Stimulated activated CD8-positive, alpha-beta memory T cell treated with anti-CD3 and anti-CD28 coated beads, Interleukin-2, amount 100 ng/mL, for 1 hour (primary cell): ENCODE results near the gene PALLD.

Source experiments
- DNase-seq, 2 donors: peaks; one replicate each; pipeline ENCODE4 v3.0.0-alpha.2; 2020; ENCODE audit warnings: low read depth in 2 of 2

The PALLD gene

DNA sequence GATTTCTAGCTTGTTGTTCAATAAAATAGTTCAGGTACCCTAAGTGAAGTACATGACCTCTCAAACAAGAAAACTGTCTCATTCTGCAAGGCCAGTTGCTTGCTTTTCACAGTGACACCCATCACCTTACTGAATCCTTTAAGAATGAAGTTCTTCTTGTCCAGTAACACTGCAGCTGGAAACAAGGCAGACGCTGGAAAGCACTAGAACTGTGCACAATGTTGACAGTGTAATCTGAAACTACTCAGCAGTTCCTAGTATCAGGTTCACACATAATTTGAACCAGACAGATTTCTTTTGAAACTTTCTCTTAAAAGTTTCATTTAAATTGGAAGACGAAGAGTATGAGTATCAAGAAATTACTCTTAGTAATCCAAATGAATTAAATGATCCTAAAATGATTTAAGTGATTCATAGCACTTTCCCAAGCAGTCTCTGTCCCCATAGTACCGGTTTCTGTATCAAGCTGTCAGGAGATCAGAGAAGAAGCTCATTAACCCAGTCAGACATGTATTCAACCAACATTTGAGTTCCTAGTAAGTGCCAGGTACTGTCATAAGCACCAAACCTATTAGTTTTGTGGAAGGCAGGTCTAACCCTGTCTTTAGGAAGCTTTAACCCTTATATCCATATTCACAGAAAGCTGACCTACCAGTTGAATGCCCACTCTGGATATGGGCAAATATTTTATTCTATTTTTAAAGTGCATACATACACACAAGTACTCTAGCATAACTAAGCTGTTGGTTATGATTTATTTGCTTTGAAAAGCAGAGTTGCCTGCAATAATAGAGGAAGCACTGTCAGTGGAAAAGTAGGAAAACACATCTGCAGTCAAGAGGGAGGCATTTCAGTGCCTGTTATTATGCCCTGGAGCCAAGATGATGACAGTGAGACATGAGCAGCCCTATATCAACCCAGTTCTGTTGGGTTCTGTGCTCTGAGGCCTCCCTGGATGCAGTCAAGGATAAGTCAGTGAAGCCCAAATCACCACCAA is 63.6 kb downstream of the PALLD start:
- DNase-seq, result no peak

DNA sequence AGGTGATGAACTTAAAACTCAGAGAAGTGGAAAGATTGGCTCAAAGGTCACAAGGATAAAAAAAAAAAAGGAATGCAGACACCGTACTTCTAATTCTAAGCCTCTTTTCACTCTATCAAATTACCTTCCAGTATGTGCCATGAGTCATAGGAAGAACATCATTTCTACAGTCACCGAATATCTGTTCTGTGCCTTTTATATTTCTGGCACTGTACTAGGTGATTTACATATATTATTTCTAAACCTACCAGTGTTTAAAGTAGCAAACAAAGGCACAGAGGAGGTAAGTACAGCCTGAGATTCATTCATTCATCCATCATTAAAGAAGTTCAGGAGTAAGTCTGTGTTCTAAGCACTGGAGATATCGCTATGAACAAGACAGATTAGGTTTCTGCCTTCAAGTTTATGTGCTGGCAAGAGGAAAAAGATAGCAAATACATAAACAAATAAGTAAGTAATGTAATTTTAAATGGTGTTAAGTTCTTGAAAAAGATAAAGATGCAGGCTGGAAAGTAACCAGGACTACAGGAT is 65.3 kb downstream of the PALLD start:
- no peak for DNase-seq

DNA sequence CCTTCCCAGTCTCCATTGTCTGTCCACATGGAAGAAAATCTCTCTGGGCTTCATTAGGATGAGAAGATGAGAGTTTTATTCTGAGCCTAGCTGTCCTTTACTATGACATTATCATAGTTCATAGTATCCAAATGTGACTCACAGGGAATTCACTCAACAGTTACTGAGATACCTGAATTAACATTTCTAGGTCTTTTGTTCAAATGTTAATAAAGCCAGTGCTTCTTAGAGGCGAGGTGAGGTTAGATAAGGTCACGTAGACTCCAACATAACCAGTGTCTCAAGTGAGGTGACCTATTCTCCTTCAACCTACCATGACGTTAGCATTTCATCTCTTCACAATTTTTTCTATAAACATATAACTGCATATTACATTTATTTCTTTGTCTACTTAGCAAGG is 67.2 kb downstream of the PALLD start:
- no peak for DNase-seq

DNA sequence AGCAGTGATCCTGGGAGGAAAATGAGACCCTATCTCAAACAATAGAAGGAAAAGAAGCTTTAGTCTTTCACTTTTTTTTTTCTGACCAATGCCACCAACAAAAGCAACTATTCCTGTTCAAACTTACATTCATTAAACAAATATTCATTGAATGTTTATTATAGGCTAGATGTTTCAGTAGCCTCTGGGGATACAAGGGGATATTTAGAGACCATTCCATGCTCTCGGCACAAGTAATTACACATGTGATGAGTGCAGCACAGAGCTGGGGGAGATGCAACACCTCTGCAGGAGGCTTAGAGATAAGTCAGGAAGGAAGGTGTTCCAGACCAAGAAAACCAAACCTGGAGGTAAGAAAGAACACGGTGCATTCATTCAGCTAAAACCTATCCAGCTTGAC is 68.3 kb downstream of the PALLD start:
- DNase-seq, result no peak

DNA sequence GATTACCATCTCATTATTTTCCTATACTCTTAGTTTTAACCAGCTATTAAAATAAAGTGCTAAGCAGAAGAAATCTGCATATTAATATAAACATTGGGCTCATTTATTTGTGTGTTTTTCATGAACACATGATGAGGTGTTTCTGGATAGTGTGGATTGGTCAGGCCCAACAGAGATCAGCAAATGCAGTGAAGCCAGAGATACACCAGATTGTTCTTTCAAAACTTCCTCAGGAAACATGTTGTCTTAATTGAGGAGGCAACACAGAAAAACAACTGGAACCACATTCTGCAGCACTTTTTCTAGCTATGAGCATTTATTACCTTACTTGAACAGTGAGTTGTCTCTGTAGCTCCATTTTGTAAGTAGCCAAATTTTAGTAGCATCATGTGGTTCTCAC is 69.9 kb downstream of the PALLD start:
- DNase-seq, result no peak

DNA sequence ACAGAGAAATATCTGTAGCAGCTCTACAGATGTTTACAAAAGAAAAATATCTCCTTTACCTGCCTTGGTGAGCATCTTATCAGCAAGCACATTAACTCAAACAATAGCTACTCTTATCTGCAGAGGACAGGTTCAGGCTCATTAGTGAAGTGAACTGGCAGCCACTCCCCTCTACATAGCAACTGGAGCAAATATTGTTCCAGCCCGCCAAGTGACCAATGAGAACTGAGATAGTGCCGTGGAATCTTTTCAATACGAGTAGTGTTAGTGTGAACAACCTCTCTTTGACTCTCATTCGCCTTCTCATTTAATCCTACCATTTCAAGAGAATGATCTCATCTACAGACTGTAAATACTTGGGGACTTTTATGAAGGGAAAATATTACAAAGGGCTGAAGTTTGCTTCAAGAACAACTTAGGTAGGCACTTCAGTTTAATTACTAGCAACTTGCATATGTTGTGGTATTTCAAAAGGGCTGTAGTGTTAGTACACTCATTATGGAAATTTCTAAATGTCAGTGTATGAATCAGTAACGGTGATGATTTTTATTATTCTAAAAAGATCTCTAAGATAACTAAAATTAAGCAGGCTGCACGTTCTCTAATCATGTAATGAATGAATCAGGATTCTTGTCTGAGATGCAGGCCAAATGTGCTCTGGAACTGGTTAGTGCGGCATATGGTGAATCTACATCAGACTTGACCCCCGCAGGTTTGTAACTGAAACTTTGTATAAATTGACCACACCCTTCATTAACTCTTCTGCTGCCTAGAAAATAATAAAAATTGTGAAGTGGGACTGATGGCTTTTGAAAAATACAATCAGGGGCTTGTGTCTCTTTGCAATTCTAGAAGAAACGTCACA is 72.4 kb downstream of the PALLD start:
- no peak for DNase-seq

DNA sequence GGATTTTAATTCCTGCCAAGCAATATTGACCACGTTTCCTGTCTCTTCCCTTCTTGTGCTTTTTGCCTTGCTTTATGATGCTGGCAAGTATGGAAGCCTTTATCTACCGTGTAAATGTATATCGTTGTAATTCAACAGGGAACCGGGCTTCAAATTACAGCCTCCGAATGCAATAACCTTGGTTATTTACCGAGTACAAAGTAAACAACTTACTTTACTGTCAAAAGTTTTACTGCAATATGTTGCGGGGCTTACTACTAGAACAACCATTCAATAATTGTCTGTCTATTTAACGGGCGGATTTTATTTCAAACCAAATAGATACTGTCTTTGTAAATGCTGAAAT is 73.1 kb downstream of the PALLD start:
- DNase-seq, result no peak

DNA sequence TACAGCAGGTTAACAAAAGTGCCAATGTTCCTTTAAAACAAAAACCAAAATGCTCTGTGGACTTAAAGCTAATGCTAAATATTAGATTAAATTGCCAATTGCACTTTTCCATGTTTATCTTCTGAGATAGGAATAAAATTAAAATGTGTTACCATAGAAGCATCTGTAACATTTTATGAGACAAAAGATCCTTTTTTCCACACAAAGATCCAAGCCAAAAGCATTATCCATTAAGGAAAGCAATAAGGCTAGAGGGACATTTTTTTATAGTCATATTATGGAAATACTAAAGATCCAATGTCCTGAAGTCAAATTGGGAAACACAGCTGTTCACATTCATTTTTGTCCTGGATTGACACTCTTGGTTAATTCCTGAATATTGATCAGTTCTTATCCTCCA is 73.6 kb downstream of the PALLD start:
- DNase-seq, result no peak

DNA sequence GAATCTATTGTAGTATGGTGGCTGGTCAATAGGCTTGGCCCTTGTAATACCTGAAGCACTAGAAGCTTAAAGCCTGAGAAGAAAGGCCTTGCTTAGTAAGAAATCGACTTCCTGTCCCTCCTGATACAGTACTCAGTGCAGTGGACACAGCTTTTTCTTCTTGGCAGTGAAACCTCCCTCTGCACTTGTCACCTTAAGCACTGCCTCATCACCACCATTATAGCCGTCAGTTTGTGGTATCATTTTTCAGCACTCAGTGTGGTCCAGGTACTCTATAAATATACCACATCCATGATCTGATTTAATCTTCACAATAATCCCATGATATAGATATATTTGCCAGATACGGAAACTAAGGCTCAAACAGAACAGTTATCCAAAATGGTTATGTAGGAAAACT is 75.2 kb downstream of the PALLD start:
- DNase-seq, result no peak

DNA sequence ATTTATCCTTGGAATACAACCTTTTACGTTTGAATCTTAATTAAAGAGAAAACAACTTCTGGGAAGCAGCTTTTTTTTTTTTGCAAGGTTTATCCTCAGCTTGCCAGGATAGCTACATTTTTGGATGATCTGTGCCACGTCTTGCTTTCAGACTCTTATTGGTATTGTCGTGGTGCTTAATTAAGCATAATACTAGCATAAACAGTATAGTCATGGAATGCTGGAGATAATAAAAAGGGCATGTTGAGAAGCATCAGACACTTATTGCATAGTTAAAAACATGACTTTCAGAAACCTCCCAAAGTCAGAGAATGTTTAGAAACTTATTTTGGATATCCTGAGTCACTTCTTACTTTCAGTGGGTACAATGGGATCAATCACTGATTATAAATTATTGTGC is 77.0 kb downstream of the PALLD start:
- no peak for DNase-seq

DNA sequence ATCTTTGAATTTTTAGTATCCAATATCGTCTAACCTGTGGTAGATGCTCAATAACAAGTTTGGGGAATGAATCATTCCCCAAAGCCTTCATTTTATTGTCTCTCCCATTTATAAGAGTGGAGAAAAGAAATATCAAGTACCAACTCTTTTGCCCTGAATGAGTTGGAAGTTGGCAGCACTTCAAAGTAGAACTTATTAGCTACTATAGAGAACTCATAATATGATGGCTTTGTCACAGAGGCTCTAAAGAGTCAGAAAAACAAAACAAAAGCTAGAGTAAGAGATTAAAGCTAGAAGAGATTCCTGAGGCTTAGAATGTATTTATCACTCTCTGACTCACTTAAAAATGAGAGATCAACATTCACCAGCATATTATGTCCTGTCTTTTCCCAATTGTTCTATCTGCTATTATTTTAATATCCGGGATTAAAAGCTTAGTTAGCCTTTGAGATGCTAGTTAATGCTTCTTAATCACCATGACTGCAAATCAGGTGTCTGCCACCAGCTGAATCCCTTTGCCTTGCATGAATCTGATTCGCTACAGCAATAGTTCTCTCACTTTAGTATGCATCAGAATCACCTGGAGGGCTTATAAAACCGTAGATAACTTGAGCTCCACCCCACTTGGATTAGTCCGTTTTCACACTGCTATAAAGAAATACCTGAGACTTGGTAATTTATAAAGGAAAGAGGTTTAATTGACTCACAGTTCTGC is 77.9 kb downstream of the PALLD start:
- DNase-seq, result no peak

DNA sequence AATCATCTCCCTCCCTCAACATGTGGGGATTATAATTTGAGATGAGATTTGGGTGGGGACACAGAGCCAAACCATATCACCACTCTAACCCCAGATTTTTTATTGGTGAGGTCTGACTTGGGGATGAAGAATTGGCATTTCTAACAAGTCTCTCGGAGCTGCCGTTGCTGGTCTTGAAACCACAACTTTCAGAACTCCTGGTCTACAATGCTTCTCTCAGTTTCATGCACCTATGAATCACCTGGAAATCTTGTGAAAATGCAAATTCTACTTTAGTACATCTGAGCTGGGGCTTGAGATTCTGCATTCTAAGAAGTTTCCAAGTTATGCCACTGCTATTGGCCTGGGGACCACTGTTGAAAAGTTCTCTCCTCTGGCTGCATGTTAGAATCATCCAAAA is 78.6 kb downstream of the PALLD start:
- no peak for DNase-seq

DNA sequence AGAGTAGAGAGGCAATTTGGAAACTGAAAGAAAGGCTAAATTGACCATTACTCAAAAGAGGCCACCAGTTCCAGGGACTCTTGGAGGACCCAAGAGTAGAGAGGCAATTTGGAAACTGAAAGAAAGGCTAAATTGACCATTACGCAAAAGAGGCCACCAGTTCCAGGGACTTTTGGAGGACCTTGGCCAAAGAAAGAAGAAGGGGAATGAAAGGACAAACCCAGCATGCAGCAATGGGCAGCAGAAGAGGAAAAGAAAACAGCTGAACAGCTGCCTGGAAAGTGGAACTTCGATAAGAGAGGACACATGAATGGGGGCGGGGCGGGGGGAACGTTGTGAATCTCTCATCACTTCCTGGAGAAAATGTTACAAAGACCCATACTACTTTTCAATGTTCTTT is 80.8 kb downstream of the PALLD start:
- no peak for DNase-seq

DNA sequence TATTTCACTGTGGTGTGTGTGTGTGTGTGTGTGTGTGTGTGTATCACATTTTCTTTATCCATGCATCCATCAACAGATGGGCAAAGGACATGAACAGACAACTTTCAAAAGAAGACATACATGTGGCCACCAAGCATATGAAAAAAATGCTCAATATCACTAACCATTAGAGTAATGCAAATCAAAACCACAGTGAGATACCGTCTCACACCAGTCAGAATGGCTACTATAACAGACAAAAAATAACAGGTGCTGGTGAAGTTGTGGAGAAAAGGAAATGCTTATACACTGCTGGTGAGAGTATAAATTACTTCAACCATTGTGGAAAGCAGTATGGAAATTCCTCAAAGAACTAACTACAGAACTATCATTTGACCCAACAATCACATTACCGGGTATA is 83.4 kb downstream of the PALLD start:
- DNase-seq, result no peak

DNA sequence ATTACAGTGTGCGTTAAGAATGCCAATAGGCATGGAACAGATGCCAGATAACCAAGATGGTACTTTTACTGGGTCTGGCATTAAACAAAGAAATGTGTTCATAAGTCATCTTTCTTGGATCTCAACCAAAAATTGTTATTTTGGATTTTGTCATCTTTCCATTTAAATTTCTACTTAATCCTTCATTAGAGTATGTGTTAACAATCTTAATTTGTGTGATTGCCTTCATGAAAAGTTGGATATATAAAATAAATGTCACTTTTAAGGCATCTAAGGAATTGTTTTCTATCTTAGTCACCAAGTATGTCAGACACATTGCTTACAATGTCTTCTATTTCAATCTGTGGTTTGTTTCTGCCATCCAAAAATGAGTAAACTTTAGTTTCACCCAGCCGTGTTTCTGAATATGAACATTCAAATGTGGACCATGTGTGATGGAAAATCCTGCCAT is 87.5 kb downstream of the PALLD start:
- no peak for DNase-seq

DNA sequence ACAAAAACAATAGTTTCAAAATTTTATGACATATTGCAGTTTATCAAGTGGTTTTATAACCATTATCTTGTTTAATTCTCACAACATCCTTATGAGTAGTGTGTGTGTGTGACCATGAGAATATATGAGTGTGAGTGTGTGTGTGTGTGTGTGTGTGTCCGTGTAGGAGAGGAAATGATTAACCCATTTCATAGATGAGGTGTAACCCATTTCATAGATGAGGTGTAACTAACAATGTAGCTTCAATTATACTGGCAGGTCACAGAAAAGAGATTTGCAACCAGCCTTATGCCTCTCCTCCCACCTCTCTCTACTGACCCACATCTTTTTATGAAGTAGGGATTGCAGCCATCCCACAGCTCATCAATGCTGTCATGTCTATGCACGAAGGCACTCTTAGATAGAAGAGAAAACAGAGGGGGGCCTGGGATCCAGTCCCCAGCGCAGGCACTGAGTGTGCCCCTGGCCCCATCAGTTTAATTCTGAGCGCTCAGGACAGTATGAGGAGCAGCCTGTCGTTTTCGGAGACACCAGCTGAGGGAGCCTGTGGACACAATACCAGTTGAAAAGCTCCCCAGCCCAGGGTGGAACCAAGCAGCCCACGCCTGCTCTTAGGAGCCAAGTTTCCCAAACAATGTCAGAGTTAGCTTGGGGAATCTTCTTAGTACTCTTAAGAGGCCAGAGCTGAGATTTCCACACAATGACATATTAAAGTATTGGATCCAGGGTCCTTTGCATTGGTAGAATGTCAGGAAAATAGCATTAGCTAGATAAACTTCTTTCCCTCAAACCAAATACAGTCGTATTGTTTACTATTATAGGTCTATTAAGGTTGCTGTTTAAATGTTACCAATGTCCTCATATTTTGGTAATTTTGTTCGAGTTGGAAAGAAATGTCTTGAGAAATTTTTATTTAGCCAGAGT is 88.6 kb downstream of the PALLD start:
- no peak for DNase-seq

DNA sequence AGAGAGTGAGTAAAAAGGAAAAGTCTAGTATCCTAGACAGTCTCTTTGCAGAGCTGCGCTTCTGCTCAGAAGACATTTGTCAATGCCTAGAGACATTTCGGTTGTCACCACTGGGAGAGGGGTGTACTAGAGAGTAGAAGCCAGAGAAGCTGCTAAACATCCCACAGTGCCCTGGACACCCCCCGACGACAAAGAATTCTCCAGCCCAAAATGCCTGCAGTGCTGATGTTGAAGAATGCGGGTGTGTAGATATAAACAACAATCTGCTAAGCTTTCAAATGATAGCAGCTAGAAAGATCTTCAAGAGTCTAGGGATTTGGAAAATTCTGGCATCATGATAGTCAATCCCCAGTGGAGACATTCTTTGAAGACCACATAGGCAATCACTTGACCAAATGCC is 90.1 kb downstream of the PALLD start:
- no peak for DNase-seq

DNA sequence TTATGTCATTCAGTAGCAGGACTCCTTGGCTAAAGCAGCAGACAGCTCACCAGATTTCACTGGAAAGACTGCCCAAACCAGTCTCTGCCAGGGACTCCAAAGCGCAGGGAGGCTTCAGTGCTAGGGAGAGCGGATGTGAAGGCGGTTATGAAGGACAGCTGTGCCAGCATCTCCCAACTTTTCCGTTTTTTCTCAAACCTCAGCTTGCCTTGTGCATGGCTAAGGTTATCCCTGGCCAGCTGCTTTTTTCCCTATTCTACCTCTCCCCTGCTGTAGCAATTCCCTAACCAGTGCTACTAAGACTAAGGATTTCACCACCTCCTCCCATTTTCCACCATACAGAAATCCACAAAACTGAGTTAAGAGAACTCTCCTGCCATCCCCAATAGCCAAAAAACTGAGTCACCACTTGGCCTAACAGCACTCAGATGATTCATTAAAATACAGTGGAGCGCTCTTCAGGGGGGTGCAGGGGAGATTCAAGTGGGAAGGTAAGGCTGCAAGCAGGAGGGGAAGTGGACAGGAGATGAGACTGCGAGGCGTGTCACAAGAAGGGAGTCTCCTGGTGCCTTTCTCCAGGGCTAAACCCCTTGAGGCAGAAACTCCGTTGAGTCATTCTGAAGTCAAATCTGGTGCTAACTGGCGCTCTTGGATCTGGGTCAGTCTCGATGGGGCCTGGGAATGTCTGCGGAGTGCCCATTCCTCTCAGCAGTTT is 90.7 kb downstream of the PALLD start:
- no peak for DNase-seq

DNA sequence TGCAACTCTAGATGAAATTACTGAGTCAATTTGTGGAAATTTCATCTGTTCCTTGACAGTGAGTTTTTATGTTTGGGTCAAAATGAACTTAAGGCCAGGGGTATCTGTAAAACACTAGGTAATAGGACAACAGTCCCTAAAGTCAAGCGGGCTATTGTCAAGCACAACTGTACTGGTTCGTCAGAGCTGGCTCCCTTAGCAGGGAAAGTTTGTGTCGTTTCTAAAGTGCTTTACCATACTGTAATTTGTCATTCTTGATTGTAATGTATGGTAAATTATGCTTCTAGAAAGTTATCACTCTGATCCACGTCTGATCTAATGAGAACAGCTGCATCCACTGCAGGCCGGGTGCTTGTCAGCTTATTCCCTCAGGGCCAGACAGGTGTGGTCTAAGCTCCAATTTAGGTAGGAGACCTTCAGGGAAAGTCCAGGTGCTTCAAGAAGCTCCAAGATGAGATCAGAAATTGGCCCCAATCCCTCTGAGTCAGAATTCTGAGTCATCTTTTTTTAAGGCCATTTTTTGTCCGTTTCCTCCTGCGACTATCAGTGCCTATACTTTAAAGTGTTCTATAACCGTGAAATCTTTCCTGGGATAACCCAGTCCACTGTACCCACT is 92.2 kb downstream of the PALLD start:
- no peak for DNase-seq

DNA sequence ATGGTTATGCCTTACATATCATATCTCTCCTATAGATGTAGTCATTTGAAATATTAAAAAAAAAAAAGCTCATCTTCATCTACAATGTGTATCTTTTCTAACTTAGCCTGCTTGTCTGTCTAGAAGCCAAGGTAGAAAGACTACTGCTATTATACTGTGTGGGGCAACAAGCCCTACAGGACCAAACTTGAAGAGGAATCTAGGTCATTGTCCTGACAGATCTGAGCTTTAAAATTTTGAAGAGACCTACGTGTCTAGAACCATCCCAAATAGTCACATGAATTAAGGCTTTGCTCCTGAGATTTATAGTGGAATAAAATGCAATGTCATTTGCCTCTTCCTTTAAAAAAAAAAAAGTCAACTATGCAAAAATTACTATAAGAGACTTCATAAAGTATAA is 95.8 kb downstream of the PALLD start:
- DNase-seq, result no peak
